Breast epithelium (tissue), 4 donors: Measurements from ENCODE around the gene FAH. TPM values are rescaled to one million over a fixed set of nuclear protein-coding genes. Genes with fewer than 3 reads are reported as not detected.

Experiments used
- DNase-seq, 2 donors: peaks; one replicate each; pipeline ENCODE4 v3.0.0-alpha.2; 2019; ENCODE audit warnings: low spot score in 2 of 2
- H3K27ac ChIP-seq, 2 donors: fragments of 200-600 bp; sonication (generic) in 1 of 2; one replicate each; pipeline ENCODE4 v1.5.1; 2016 to 2019; ENCODE audit warnings: mild to moderate bottlenecking in 1 of 2
- H3K27me3 ChIP-seq, 2 donors: fragments of 200-600 bp; sonication (generic) in 1 of 2; one replicate each; pipeline versions ENCODE4 v1.5.1 to v1.6.0; 2017 to 2019; ENCODE audit warnings: control low read depth in 1 of 2, mild to moderate bottlenecking in 1 of 2
- H3K36me3 ChIP-seq: fragments of 200-600 bp; one replicate; pipeline ENCODE4 v1.5.1; 2019
- H3K4me1 ChIP-seq, 2 donors: fragments of 200-600 bp; sonication (generic); one replicate each; pipeline ENCODE4 v1.5.1; 2016 to 2019; ENCODE audit warnings: control low read depth in 1 of 2
- H3K4me3 ChIP-seq, 3 donors: fragments of 200-600 bp; sonication (generic); 1 replicate in 2 of 3; 2 replicates in 1 of 3; pipeline ENCODE4 v1.5.1; 2016 to 2019; ENCODE audit warnings: mild to moderate bottlenecking in 3 of 3, moderate library complexity in 2 of 3
- H3K9me3 ChIP-seq, 2 donors: fragments of 200-600 bp; sonication (generic) in 1 of 2; one replicate each; pipeline ENCODE4 v1.5.1; 2016 to 2019; ENCODE audit warnings: control low read depth in 1 of 2
- POLR2A ChIP-seq: fragments of 450-650 bp; IDR thresholded peaks from one replicate; pipeline ENCODE4 v1.6.1; 2016; ENCODE audit warnings: antibody characterized with exemption, mild to moderate bottlenecking, moderate library complexity
- POLR2AphosphoS5 ChIP-seq, 3 donors: sonication (generic); formaldehyde crosslinking; IDR thresholded peaks; one replicate each; pipeline ENCODE4 v1.6.1; 2017; ENCODE audit warnings: antibody characterized with exemption in 3 of 3
- intact Hi-C: fragments of 100-400 bp; cut with DNase I; formaldehyde crosslinking; loops from one replicate; pipeline ENCODE4 v1.15.1; 2023; ENCODE audit warnings: low total_unique reads
- total RNA-seq, 3 donors: library from RNA; depleted of rRNA; stranded (reverse); fragments of >200 nt; gene quantifications; one replicate each; pipeline ENCODE4 v1.1.0, GENCODE V29; 2016
- TF ChIP-seq, protein P1 (sequence below), 3 donors: fragments of 450-650 bp; IDR thresholded peaks; one replicate each; pipeline ENCODE4 v1.5.1; 2016 to 2017; ENCODE audit warnings: antibody characterized with exemption in 3 of 3, mild to moderate bottlenecking in 3 of 3, moderate library complexity in 3 of 3

Gene FAH
- total RNA-seq: 100 to 1,000 TPM in 1 of 3 donors, 10 to 100 TPM in 2; 48.8 to 164 (median 50.9) TPM

GRCh38 chr15:80152896-80153876 is at the start of gene FAH:
FAH (plus strand) TSS chr15:80152999; CDS start chr15:80153055, 56 bp downstream.
- Histone ChIP-seq H3K27ac (peak within 1 kb of the TSS; percentile 85 to 93), H3K36me3 (no peaks in the 10 kb centered on the region), H3K4me1 (peaks cover 0 to 9% of the 10 kb centered on the region in 2 donors), H3K27me3 (no peaks in the 10 kb centered on the region), H3K4me3 (peak within 1 kb of the TSS; percentile 60 to 90 (median 64)), H3K9me3 (no peaks in the 10 kb centered on the region)
- TF ChIP-seq, protein P1, sequence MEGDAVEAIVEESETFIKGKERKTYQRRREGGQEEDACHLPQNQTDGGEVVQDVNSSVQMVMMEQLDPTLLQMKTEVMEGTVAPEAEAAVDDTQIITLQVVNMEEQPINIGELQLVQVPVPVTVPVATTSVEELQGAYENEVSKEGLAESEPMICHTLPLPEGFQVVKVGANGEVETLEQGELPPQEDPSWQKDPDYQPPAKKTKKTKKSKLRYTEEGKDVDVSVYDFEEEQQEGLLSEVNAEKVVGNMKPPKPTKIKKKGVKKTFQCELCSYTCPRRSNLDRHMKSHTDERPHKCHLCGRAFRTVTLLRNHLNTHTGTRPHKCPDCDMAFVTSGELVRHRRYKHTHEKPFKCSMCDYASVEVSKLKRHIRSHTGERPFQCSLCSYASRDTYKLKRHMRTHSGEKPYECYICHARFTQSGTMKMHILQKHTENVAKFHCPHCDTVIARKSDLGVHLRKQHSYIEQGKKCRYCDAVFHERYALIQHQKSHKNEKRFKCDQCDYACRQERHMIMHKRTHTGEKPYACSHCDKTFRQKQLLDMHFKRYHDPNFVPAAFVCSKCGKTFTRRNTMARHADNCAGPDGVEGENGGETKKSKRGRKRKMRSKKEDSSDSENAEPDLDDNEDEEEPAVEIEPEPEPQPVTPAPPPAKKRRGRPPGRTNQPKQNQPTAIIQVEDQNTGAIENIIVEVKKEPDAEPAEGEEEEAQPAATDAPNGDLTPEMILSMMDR (IDR thresholded peaks at IDR 0.05): no peak
- peak in 1 of 3 donors; percentile 15 for TF ChIP-seq POLR2AphosphoS5 (IDR thresholded peaks at IDR 0.05)
- intact Hi-C loops: no loop called here
- no peak for DNase-seq

GRCh38 chr15:80105193-80105592 is 47.6 kb upstream of the FAH start:
- no peak overlapping the region for H3K4me3 ChIP-seq
- H3K27me3 ChIP-seq: no peaks in the 10 kb centered on the region
- TF ChIP-seq, protein P1 (IDR thresholded peaks at IDR 0.05): no peak
- TF ChIP-seq POLR2A (no peak), POLR2AphosphoS5 (IDR thresholded peaks at IDR 0.05) (no peak)
- intact Hi-C loops: no loop called here
- H3K36me3 ChIP-seq: no peaks in the 10 kb centered on the region
- H3K9me3 ChIP-seq: no peaks in the 10 kb centered on the region
- H3K4me1 ChIP-seq: no peaks in the 10 kb centered on the region
- no peak for DNase-seq
- H3K27ac ChIP-seq: no peak overlapping the region

GRCh38 chr15:80105595-80105994 is 47.2 kb upstream of the FAH start:
- H3K9me3 ChIP-seq: no peaks in the 10 kb centered on the region
- H3K27me3 ChIP-seq: no peaks in the 10 kb centered on the region
- intact Hi-C loops: no loop called here
- no peak for DNase-seq
- no peaks in the 10 kb centered on the region for H3K36me3 ChIP-seq
- H3K27ac ChIP-seq: no peak overlapping the region
- no peak overlapping the region for H3K4me3 ChIP-seq
- TF ChIP-seq POLR2AphosphoS5 (IDR thresholded peaks at IDR 0.05): no peak
- no peak for TF ChIP-seq POLR2A
- TF ChIP-seq, protein P1 (IDR thresholded peaks at IDR 0.05): no peak
- H3K4me1 ChIP-seq: no peaks in the 10 kb centered on the region

GRCh38 chr15:80106051-80106450 is 46.7 kb upstream of the FAH start:
- TF ChIP-seq, protein P1 (IDR thresholded peaks at IDR 0.05): no peak
- TF ChIP-seq POLR2AphosphoS5 (IDR thresholded peaks at IDR 0.05) (no peak), POLR2A (no peak)
- DNase-seq: no peak
- intact Hi-C loops: no loop called here
- no peaks in the 10 kb centered on the region for H3K4me1 ChIP-seq
- no peaks in the 10 kb centered on the region for H3K9me3 ChIP-seq
- H3K4me3 ChIP-seq: no peak overlapping the region
- H3K27ac ChIP-seq: no peak overlapping the region
- no peaks in the 10 kb centered on the region for H3K36me3 ChIP-seq
- no peaks in the 10 kb centered on the region for H3K27me3 ChIP-seq

- Histone ChIP-seq H3K9me3 (no peaks in the 10 kb centered on the region), H3K36me3 (no peaks in the 10 kb centered on the region), H3K27ac (no peak overlapping the region), H3K4me1 (no peaks in the 10 kb centered on the region), H3K4me3 (no peak overlapping the region), H3K27me3 (no peaks in the 10 kb centered on the region)
- DNase-seq: no peak
- TF ChIP-seq POLR2A (no peak), POLR2AphosphoS5 (IDR thresholded peaks at IDR 0.05) (no peak)
- TF ChIP-seq, protein P1 (IDR thresholded peaks at IDR 0.05): no peak
- intact Hi-C loops: no loop called here
These were observed 45.6 kb upstream of the FAH start for GRCh38 chr15:80107204-80107603.
